ENCODE results near the gene AP1G2. TPM values are rescaled to one million over a fixed set of nuclear protein-coding genes. Genes with fewer than 3 reads are reported as not detected.

The AP1G2 gene
- polyA plus RNA-seq, 2 of the 4 experiments (the other 2 are of a cell fraction), result 80.6 to 83.7 TPM

DNA sequence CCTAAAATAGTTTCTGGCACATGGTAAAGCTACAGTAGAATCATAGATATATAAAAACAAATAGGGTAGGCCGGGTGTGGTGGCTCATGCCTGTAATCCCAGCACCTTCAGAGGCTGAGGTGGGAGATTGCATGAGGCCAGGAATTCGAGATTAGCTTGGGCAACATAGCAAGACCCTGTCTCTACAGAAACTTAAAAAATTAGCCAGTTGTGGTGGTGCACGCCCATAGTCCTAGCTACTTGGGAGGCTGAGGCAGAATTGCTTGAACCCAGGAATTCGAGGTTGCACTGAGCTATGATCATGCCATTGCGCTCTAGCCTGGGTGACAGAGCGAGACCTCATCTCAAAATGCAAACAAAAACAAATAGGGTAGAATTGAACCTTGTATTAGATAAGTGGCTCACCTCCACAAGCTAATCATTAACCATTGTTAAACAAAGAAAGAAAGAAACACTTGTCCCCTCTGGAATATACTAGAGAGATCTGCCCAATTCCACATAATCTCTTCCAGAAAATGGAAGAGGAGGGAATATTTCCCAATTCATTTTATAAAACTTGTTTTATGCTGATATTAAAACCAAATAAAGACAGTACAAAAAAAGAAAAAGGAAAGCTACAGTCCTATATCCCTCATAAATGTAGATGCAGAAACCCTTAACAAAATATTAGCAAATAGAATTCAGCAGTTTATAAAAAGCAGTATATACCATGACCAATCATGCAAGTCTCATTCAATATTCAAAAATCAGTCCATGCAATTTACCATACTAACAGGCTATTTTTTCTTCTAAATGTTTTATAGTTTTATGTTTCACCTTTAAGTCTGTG, 45.9 kb upstream of the AP1G2 start:
- POLR2A ChIA-PET, result no interaction called here
- ATAC-seq, result no peak
- Histone ChIP-seq H3K4me1 (peaks cover 11% of the 10 kb centered on the region; the same call in 2 of the 3 replicates), H3K9me3 (0 out of 3 replicates have a peak, but pooled peaks cover 2% of the 10 kb centered on the region), H3K4me2 (peak overlapping the region; percentile 33; the same call in 1 of the 3 replicates), H3K4me3 (no peak overlapping the region), H3K27ac (no peak overlapping the region)
- no peak for DNase-seq (ENCODE audit: low read depth in 1 of 2, low spot score in 1 of 2)
- FAIRE-seq, result no peak
- CTCF ChIA-PET, result interaction anchor here (0.9 to 3.5 kb wide), 5 partner anchors 10 to 341 kb away, joined by 3 to 23 read pairs (median 3); partner anchors contain the start of gene DHRS4
- TF ChIP-seq HOXA7 (CRISPR knock-in tag; IDR thresholded peaks at IDR 0.05) (no peak), HOXB5 (CRISPR knock-in tag; IDR thresholded peaks at IDR 0.05) (no peak), ZSCAN20 (CRISPR knock-in tag; IDR thresholded peaks at IDR 0.05) (no peak), MAFK (IDR thresholded peaks at IDR 0.05; ENCODE audit: partially characterized antibody) (no peak), FOXS1 (CRISPR knock-in tag; IDR thresholded peaks at IDR 0.05) (no peak), ZNF302 (CRISPR knock-in tag; IDR thresholded peaks at IDR 0.05) (no peak), FOSL2 (IDR thresholded peaks at IDR 0.05) (no peak), FOSL2 (CRISPR knock-in tag; IDR thresholded peaks at IDR 0.05) (no peak), RCOR1 (IDR thresholded peaks at IDR 0.05; ENCODE audit: low read depth, low read length) (no peak), CHD4 (IDR thresholded peaks at IDR 0.05; ENCODE audit: borderline replicate concordance) (no peak)
- TF ChIP-seq, protein P1, sequence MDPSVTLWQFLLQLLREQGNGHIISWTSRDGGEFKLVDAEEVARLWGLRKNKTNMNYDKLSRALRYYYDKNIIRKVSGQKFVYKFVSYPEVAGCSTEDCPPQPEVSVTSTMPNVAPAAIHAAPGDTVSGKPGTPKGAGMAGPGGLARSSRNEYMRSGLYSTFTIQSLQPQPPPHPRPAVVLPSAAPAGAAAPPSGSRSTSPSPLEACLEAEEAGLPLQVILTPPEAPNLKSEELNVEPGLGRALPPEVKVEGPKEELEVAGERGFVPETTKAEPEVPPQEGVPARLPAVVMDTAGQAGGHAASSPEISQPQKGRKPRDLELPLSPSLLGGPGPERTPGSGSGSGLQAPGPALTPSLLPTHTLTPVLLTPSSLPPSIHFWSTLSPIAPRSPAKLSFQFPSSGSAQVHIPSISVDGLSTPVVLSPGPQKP (IDR thresholded peaks at IDR 0.05; ENCODE audit: low read depth, low read length), result no peak
- TF ChIP-seq, protein P2, sequence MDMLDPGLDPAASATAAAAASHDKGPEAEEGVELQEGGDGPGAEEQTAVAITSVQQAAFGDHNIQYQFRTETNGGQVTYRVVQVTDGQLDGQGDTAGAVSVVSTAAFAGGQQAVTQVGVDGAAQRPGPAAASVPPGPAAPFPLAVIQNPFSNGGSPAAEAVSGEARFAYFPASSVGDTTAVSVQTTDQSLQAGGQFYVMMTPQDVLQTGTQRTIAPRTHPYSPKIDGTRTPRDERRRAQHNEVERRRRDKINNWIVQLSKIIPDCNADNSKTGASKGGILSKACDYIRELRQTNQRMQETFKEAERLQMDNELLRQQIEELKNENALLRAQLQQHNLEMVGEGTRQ (IDR thresholded peaks at IDR 0.05), result no peak
- WGBS (ENCODE audit: missing lambda C conversion rate), result 29% methylated on average over 6 of the region's 6 CpGs

DNA sequence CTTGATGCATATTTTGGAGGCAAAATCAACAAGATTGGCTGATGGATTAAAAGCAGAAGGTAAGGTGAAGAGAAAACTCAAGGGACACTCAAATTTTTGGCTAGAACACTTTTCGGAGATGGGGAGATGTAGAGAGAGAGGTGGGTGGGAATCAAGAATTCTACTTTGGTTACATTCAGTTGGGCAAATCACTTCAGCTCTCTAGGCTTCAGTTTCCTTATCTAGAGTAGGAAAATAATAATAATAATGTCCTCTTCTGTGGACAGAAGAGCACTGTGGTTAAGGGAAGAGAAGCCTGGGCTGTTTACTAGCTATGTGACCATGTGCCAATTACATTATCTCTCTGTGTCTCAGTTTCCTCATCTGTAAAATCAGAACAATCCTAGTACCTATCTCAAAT, 45.2 kb upstream of the AP1G2 start:
- ChIA-PET CTCF (interaction anchor here (1.2 to 3.5 kb wide), 3 partner anchors 20 to 341 kb away, joined by 3 to 23 read pairs (median 5); partner anchors contain the start of gene DHRS4), POLR2A (no interaction called here)
- H3K27ac ChIP-seq, result no peak overlapping the region
- no peak for ATAC-seq
- no peak overlapping the region for H3K4me2 ChIP-seq
- H3K4me3 ChIP-seq, result no peak overlapping the region
- FAIRE-seq, result no peak
- peaks cover 11% of the 10 kb centered on the region; the same call in 2 of the 3 replicates for H3K4me1 ChIP-seq
- TF ChIP-seq SMC3 (IDR thresholded peaks at IDR 0.05), result no peak
- no peak for TF ChIP-seq FOSB (CRISPR knock-in tag; IDR thresholded peaks at IDR 0.05)
- TF ChIP-seq NPAS2 (CRISPR knock-in tag; IDR thresholded peaks at IDR 0.05; ENCODE audit: borderline replicate concordance), result no peak
- TF ChIP-seq MAZ (IDR thresholded peaks at IDR 0.05; ENCODE audit: borderline replicate concordance, low read depth, low read length), result no peak
- TF ChIP-seq, protein P3, sequence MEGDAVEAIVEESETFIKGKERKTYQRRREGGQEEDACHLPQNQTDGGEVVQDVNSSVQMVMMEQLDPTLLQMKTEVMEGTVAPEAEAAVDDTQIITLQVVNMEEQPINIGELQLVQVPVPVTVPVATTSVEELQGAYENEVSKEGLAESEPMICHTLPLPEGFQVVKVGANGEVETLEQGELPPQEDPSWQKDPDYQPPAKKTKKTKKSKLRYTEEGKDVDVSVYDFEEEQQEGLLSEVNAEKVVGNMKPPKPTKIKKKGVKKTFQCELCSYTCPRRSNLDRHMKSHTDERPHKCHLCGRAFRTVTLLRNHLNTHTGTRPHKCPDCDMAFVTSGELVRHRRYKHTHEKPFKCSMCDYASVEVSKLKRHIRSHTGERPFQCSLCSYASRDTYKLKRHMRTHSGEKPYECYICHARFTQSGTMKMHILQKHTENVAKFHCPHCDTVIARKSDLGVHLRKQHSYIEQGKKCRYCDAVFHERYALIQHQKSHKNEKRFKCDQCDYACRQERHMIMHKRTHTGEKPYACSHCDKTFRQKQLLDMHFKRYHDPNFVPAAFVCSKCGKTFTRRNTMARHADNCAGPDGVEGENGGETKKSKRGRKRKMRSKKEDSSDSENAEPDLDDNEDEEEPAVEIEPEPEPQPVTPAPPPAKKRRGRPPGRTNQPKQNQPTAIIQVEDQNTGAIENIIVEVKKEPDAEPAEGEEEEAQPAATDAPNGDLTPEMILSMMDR (IDR thresholded peaks at IDR 0.05), result no peak
- TF ChIP-seq EHMT2 (IDR thresholded peaks at IDR 0.05; ENCODE audit: low read depth), result no peak
- no peak for TF ChIP-seq HEYL (CRISPR knock-in tag; IDR thresholded peaks at IDR 0.05)
- no peak for TF ChIP-seq CEBPB (IDR thresholded peaks at IDR 0.05)
- no peak for TF ChIP-seq CHD4 (IDR thresholded peaks at IDR 0.05; ENCODE audit: borderline replicate concordance)
- no peak for TF ChIP-seq JUN (IDR thresholded peaks at IDR 0.05)
- TF ChIP-seq CBX2 (IDR thresholded peaks at IDR 0.05; ENCODE audit: borderline replicate concordance, low read depth), result no peak
- TF ChIP-seq NFE2L2 (conservative IDR thresholded peaks at IDR 0.05; ENCODE audit: low read length), result no peak
- TF ChIP-seq, protein P4, sequence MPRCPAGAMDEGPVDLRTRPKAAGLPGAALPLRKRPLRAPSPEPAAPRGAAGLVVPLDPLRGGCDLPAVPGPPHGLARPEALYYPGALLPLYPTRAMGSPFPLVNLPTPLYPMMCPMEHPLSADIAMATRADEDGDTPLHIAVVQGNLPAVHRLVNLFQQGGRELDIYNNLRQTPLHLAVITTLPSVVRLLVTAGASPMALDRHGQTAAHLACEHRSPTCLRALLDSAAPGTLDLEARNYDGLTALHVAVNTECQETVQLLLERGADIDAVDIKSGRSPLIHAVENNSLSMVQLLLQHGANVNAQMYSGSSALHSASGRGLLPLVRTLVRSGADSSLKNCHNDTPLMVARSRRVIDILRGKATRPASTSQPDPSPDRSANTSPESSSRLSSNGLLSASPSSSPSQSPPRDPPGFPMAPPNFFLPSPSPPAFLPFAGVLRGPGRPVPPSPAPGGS (IDR thresholded peaks at IDR 0.05), result no peak
- TF ChIP-seq, protein P5, sequence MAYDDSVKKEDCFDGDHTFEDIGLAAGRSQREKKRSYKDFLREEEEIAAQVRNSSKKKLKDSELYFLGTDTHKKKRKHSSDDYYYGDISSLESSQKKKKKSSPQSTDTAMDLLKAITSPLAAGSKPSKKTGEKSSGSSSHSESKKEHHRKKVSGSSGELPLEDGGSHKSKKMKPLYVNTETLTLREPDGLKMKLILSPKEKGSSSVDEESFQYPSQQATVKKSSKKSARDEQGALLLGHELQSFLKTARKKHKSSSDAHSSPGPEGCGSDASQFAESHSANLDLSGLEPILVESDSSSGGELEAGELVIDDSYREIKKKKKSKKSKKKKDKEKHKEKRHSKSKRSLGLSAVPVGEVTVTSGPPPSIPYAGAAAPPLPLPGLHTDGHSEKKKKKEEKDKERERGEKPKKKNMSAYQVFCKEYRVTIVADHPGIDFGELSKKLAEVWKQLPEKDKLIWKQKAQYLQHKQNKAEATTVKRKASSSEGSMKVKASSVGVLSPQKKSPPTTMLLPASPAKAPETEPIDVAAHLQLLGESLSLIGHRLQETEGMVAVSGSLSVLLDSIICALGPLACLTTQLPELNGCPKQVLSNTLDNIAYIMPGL (CRISPR knock-in tag; IDR thresholded peaks at IDR 0.05; ENCODE audit: borderline replicate concordance), result no peak
- TF ChIP-seq EHF (CRISPR knock-in tag; IDR thresholded peaks at IDR 0.05), result no peak
- TF ChIP-seq, protein P6, sequence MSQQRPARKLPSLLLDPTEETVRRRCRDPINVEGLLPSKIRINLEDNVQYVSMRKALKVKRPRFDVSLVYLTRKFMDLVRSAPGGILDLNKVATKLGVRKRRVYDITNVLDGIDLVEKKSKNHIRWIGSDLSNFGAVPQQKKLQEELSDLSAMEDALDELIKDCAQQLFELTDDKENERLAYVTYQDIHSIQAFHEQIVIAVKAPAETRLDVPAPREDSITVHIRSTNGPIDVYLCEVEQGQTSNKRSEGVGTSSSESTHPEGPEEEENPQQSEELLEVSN (IDR thresholded peaks at IDR 0.05; ENCODE audit: borderline replicate concordance, low read depth), result no peak
- TF ChIP-seq GATA3 (IDR thresholded peaks at IDR 0.05; ENCODE audit: borderline replicate concordance), result no peak
- DNase-seq (ENCODE audit: low read depth in 1 of 2, low spot score in 1 of 2), result no peak
- 72% methylated on average over 1 of the region's 1 CpG for WGBS (ENCODE audit: missing lambda C conversion rate)
- 0 out of 3 replicates have a peak, but pooled peaks cover 2% of the 10 kb centered on the region for H3K9me3 ChIP-seq

Data from A549 (cell line).